ENCODE measurements around the gene HMOX1. TPM values are rescaled to one million over a fixed set of nuclear protein-coding genes. Genes with fewer than 3 reads are reported as not detected.
A peak's percentile ranks its signal among the peaks of the same experiment; 100 is the strongest.

Gene HMOX1
- total RNA-seq, 1 experiment from 2014 or later = 93.0 TPM

- Mint-ChIP-seq H3K36me3 (ENCODE audit: insufficient read depth, unreplicated experiment) (peaks cover 58% of the 10 kb centered on the region), H3K27ac (ENCODE audit: unreplicated experiment) (peak overlapping the region; percentile 42), H3K27me3 (ENCODE audit: insufficient read depth, unreplicated experiment) (no peaks in the 10 kb centered on the region), H3K9me3 (ENCODE audit: unreplicated experiment) (no peaks in the 10 kb centered on the region), H3K4me3 (ENCODE audit: unreplicated experiment) (no peak overlapping the region), H3K4me1 (ENCODE audit: low read depth, unreplicated experiment) (peaks cover 6% of the 10 kb centered on the region)
- no TSS peak for BruUV-seq (replicated peaks)
- H3K27me3 ChIP-seq (replicated peaks; ENCODE audit: control insufficient read depth, insufficient read depth, low read length) = no peaks in the 10 kb centered on the region
- CTCF ChIA-PET = no interaction called here
- no peaks in the 10 kb centered on the region for H3K9me3 ChIP-seq
- H3K4me3 ChIP-seq (ENCODE audit: low read depth, low read length) = no peak overlapping the region
- no peak for DNase-seq
- TF ChIP-seq, protein P1, sequence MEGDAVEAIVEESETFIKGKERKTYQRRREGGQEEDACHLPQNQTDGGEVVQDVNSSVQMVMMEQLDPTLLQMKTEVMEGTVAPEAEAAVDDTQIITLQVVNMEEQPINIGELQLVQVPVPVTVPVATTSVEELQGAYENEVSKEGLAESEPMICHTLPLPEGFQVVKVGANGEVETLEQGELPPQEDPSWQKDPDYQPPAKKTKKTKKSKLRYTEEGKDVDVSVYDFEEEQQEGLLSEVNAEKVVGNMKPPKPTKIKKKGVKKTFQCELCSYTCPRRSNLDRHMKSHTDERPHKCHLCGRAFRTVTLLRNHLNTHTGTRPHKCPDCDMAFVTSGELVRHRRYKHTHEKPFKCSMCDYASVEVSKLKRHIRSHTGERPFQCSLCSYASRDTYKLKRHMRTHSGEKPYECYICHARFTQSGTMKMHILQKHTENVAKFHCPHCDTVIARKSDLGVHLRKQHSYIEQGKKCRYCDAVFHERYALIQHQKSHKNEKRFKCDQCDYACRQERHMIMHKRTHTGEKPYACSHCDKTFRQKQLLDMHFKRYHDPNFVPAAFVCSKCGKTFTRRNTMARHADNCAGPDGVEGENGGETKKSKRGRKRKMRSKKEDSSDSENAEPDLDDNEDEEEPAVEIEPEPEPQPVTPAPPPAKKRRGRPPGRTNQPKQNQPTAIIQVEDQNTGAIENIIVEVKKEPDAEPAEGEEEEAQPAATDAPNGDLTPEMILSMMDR (IDR thresholded peaks at IDR 0.05; ENCODE audit: insufficient read depth in 1 of 2, low read depth in 1 of 2, low read length in 1 of 2, severe bottlenecking in 1 of 2, unreplicated experiment in 1 of 2) = peak in 1 of 2 experiments; percentile 16
- no peaks in the 10 kb centered on the region for H3K4me1 ChIP-seq
- H3K36me3 ChIP-seq (ENCODE audit: control insufficient read depth, insufficient read depth, low read length) = peaks cover 3% of the 10 kb centered on the region
- POLR2A ChIA-PET = no interaction called here
- intact Hi-C loops (cut with micrococcal nuclease; ENCODE audit: unreplicated experiment) = loop anchor here (5.0 kb wide), 1 partner anchor 59 kb away; no protein-coding TSS in a partner anchor
Observed at GRCh38 chr22:35411102-35411501, 30.2 kb downstream of the HMOX1 start.

- TF ChIP-seq, protein P1 (IDR thresholded peaks at IDR 0.05; ENCODE audit: insufficient read depth in 1 of 2, low read depth in 1 of 2, low read length in 1 of 2, severe bottlenecking in 1 of 2, unreplicated experiment in 1 of 2) = no peak
- H3K27me3 ChIP-seq (replicated peaks; ENCODE audit: control insufficient read depth, insufficient read depth, low read length) = no peaks in the 10 kb centered on the region
- no peaks in the 10 kb centered on the region for H3K9me3 ChIP-seq
- no peaks in the 10 kb centered on the region for H3K4me1 ChIP-seq
- no peak overlapping the region for H3K4me3 ChIP-seq (ENCODE audit: low read depth, low read length)
- Mint-ChIP-seq H3K27me3 (ENCODE audit: insufficient read depth, unreplicated experiment) (no peaks in the 10 kb centered on the region), H3K9me3 (ENCODE audit: unreplicated experiment) (no peaks in the 10 kb centered on the region), H3K36me3 (ENCODE audit: insufficient read depth, unreplicated experiment) (peaks cover 42% of the 10 kb centered on the region), H3K27ac (ENCODE audit: unreplicated experiment) (no peak overlapping the region), H3K4me1 (ENCODE audit: low read depth, unreplicated experiment) (peaks cover 6% of the 10 kb centered on the region), H3K4me3 (ENCODE audit: unreplicated experiment) (no peak overlapping the region)
- POLR2A ChIA-PET = no interaction called here
- DNase-seq = no peak
- H3K36me3 ChIP-seq (ENCODE audit: control insufficient read depth, insufficient read depth, low read length) = peaks cover 3% of the 10 kb centered on the region
- CTCF ChIA-PET = no interaction called here
- no TSS peak for BruUV-seq (replicated peaks)
- intact Hi-C loops (cut with micrococcal nuclease; ENCODE audit: unreplicated experiment) = loop anchor here (5.0 kb wide), 1 partner anchor 61 kb away; no protein-coding TSS in a partner anchor
Observed at GRCh38 chr22:35413624-35414023, 32.7 kb downstream of the HMOX1 start.

GRCh38 chr22:35417606-35418005 lies 36.7 kb downstream of the HMOX1 start:
- no peaks in the 10 kb centered on the region for H3K27me3 Mint-ChIP-seq (ENCODE audit: insufficient read depth, unreplicated experiment)
- no peak overlapping the region for H3K4me3 Mint-ChIP-seq (ENCODE audit: unreplicated experiment)
- H3K4me1 Mint-ChIP-seq (ENCODE audit: low read depth, unreplicated experiment) = no peaks in the 10 kb centered on the region
- peaks cover 1% of the 10 kb centered on the region for H3K36me3 ChIP-seq (ENCODE audit: control insufficient read depth, insufficient read depth, low read length)
- ChIA-PET CTCF (no interaction called here), POLR2A (no interaction called here)
- no peak overlapping the region for H3K27ac Mint-ChIP-seq (ENCODE audit: unreplicated experiment)
- no TSS peak for BruUV-seq (replicated peaks)
- no peaks in the 10 kb centered on the region for H3K9me3 ChIP-seq
- no peaks in the 10 kb centered on the region for H3K27me3 ChIP-seq (replicated peaks; ENCODE audit: control insufficient read depth, insufficient read depth, low read length)
- no peak overlapping the region for H3K4me3 ChIP-seq (ENCODE audit: low read depth, low read length)
- H3K4me1 ChIP-seq = no peaks in the 10 kb centered on the region
- peaks cover 36% of the 10 kb centered on the region for H3K36me3 Mint-ChIP-seq (ENCODE audit: insufficient read depth, unreplicated experiment)
- TF ChIP-seq, protein P1 (IDR thresholded peaks at IDR 0.05; ENCODE audit: insufficient read depth in 1 of 2, low read depth in 1 of 2, low read length in 1 of 2, severe bottlenecking in 1 of 2, unreplicated experiment in 1 of 2) = no peak
- intact Hi-C loops (cut with micrococcal nuclease; ENCODE audit: unreplicated experiment) = no loop called here
- no peaks in the 10 kb centered on the region for H3K9me3 Mint-ChIP-seq (ENCODE audit: unreplicated experiment)
- DNase-seq = no peak
